Measurements from ENCODE around the gene SUPT6H.

- TF ChIP-seq YY1 (IDR thresholded peaks at IDR 0.05; ENCODE audit: insufficient read depth, insufficient read length) (no peak), SUZ12 (IDR thresholded peaks at IDR 0.05; ENCODE audit: extremely low read depth, insufficient read depth, insufficient read length) (no peak), ZNF274 (IDR thresholded peaks at IDR 0.05; ENCODE audit: low read depth, low read length) (no peak)
These were observed 31.9 kb downstream of the SUPT6H start for GRCh38 chr17:28693869-28694268.

Measured in NT2/D1 (cell line).